Lower lobe of right lung (tissue), 2 donors: Measurements from ENCODE around the gene FAM131B. TPM values are rescaled to one million over a fixed set of nuclear protein-coding genes. Genes with fewer than 3 reads are reported as not detected.

Experiments used
- ATAC-seq, 2 donors: fragments of 200-7000 bp; cut with Tn5 transposase; one replicate each; pipeline ENCODE4 v1.9.1; 2020 to 2022; ENCODE audit warnings: mild to moderate bottlenecking in 2 of 2, moderate library complexity in 2 of 2
- DNase-seq: peaks from one replicate; pipeline ENCODE4 v3.0.0-alpha.2; 2020
- H3K27ac ChIP-seq: fragments of 200-600 bp; one replicate; pipeline ENCODE4 v1.8.0; 2022
- H3K27me3 ChIP-seq: fragments of 200-600 bp; one replicate; pipeline ENCODE4 v1.8.0; 2022; ENCODE audit warnings: low read depth
- H3K36me3 ChIP-seq: fragments of 200-600 bp; one replicate; pipeline ENCODE4 v1.8.0; 2022; ENCODE audit warnings: mild to moderate bottlenecking
- H3K4me1 ChIP-seq: fragments of 200-600 bp; one replicate; pipeline ENCODE4 v1.8.0; 2022
- H3K4me3 ChIP-seq: fragments of 200-600 bp; one replicate; pipeline ENCODE4 v1.8.0; 2022; ENCODE audit warnings: mild to moderate bottlenecking
- H3K9me3 ChIP-seq: fragments of 200-600 bp; one replicate; pipeline ENCODE4 v1.8.0; 2022
- CTCF ChIP-seq: fragments of 200-600 bp; IDR thresholded peaks from one replicate; pipeline ENCODE4 v1.8.0; 2022; ENCODE audit warnings: antibody characterized with exemption, mild to moderate bottlenecking
- intact Hi-C: fragments of 100-400 bp; cut with DNase I; formaldehyde crosslinking; loops from one replicate; pipeline ENCODE4 v1.11.0; 2022
- total RNA-seq: library from RNA; stranded (reverse); fragmentation: NEBNext Ultra II Directional; extraction: Animal tissue kit (Norgen Biotek cat#: 25700); gene quantifications from one replicate; pipeline ENCODE4 v1.2.1, GENCODE V29; 2021
- donor health status: DM: no; HTN: yes; CAD: no; lungs with severe emphysema.

FAM131B gene
- total RNA-seq, 1 donor from 2014 or later, result 0.53 TPM

GRCh38 chr7:143380260-143380645 is 17.7 kb upstream of the FAM131B start:
- no peaks in the 10 kb centered on the region for H3K9me3 ChIP-seq
- peaks cover 71% of the 10 kb centered on the region for H3K4me1 ChIP-seq
- DNase-seq, result peak; percentile 92
- TF ChIP-seq CTCF, result peak; percentile 91
- H3K4me3 ChIP-seq, result peak overlapping the region; percentile 93
- H3K27me3 ChIP-seq, result no peaks in the 10 kb centered on the region
- intact Hi-C loops, result no loop called here
- H3K36me3 ChIP-seq, result peaks cover 25% of the 10 kb centered on the region
- peak; percentile 85 to 86 for ATAC-seq
- peak overlapping the region; percentile 99 for H3K27ac ChIP-seq

- ATAC-seq (peak in 1 of 2 donors; percentile 0), DNase-seq (no peak)
- peak overlapping the region; percentile 93 for H3K4me3 ChIP-seq
- peak overlapping the region; percentile 99 for H3K27ac ChIP-seq
- H3K36me3 ChIP-seq, result peaks cover 22% of the 10 kb centered on the region
- TF ChIP-seq CTCF, result no peak
- H3K4me1 ChIP-seq, result peaks cover 71% of the 10 kb centered on the region
- H3K27me3 ChIP-seq, result no peaks in the 10 kb centered on the region
- no peaks in the 10 kb centered on the region for H3K9me3 ChIP-seq
- intact Hi-C loops, result no loop called here
These were observed 17.2 kb upstream of the FAM131B start for GRCh38 chr7:143379611-143380259.

DNA sequence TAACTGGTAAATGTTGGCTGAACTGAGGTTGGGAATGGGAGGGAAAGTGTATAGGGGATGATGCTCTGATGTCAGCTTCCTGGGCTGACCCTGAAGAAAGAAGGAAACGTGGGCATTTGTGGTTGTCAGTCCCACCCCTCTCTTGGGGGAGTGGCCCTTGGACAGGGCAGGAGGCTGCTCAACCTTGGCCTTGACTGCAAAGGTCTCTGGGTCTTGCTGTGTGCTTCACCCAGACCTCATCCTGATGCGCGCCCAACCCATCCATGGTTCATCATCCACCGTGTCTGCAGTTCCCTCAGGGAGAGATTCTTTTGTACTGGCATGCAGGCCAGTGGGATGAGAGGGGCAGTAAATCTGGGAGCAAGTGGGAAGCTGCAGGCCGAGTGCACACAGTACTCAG is 13.9 kb upstream of the FAM131B start:
- intact Hi-C loops, result no loop called here
- no peak for TF ChIP-seq CTCF
- Histone ChIP-seq H3K9me3 (no peaks in the 10 kb centered on the region), H3K4me1 (peaks cover 48% of the 10 kb centered on the region), H3K36me3 (no peaks in the 10 kb centered on the region), H3K27me3 (no peaks in the 10 kb centered on the region), H3K4me3 (no peak overlapping the region), H3K27ac (peak overlapping the region; percentile 79)
- no peak for ATAC-seq
- peak; percentile 68 for DNase-seq

- H3K27ac ChIP-seq, result peak overlapping the region; percentile 79
- ATAC-seq (peak; percentile 44 to 69), DNase-seq (no peak)
- intact Hi-C loops, result no loop called here
- no peaks in the 10 kb centered on the region for H3K9me3 ChIP-seq
- H3K27me3 ChIP-seq, result no peaks in the 10 kb centered on the region
- no peaks in the 10 kb centered on the region for H3K36me3 ChIP-seq
- peaks cover 48% of the 10 kb centered on the region for H3K4me1 ChIP-seq
- TF ChIP-seq CTCF, result no peak
- H3K4me3 ChIP-seq, result no peak overlapping the region
These were observed 13.0 kb upstream of the FAM131B start for GRCh38 chr7:143375298-143376034.

DNA sequence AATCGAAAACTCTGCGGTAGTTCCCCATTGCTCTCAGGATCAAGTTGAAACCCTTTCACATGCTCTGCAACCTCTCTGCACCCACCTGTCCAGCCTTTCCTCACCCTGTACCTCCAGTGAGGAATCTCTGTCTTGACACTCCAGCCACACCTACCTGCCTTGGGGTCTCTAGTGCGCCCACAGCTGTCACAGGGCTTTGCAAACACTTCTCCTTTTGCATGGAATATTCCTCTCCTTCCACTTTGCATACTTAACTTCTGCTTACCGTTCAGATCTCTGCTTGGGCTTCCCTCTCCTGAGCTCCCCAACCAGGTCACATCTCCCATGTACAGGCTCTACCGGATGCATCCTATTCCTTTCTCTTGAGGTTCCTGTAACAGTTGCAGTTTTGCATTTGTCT is 12.0 kb upstream of the FAM131B start:
- Histone ChIP-seq H3K9me3 (no peaks in the 10 kb centered on the region), H3K27me3 (no peaks in the 10 kb centered on the region), H3K27ac (peak overlapping the region; percentile 79), H3K4me3 (no peak overlapping the region), H3K36me3 (no peaks in the 10 kb centered on the region), H3K4me1 (peaks cover 42% of the 10 kb centered on the region)
- DNase-seq (no peak), ATAC-seq (peak; percentile 16 to 34)
- intact Hi-C loops, result no loop called here
- TF ChIP-seq CTCF, result no peak
